Posterior vena cava (tissue), 2 donors: ENCODE measurements around the gene LCOR. TPM values are rescaled to one million over a fixed set of nuclear protein-coding genes. Genes with fewer than 3 reads are reported as not detected.
A peak's percentile ranks its signal among the peaks of the same experiment; 100 is the strongest.

Experiments
- DNase-seq: peaks from one replicate; pipeline ENCODE4 v3.0.0-alpha.2; 2020; ENCODE audit warnings: low spot score
- intact Hi-C, 2 donors: fragments of 100-400 bp; cut with DNase I; formaldehyde crosslinking; loops; one replicate each; pipeline versions ENCODE4 v1.14.1 to v1.14.2; 2022 to 2023
- microRNA-seq, 2 donors: library from miRNA; unstranded; fragments of <30 nt; microRNA quantifications; one replicate each; pipeline ENCODE4 v1.2.0, GENCODE V29; 2020 to 2021; ENCODE audit warnings: borderline microRNAs expressed in 2 of 2
- total RNA-seq, 2 donors: library from RNA; stranded (reverse); fragmentation: NEBNext Ultra II Directional; extraction: Animal tissue kit (Norgen Biotek cat#: 25700); gene quantifications; one replicate each; pipeline ENCODE4 v1.2.1, GENCODE V29; 2021
- donor health status: DM: yes; HTN: yes; CAD: no.
- donor health status: DM: yes; HTN: yes; CAD: no.

Gene LCOR
- total RNA-seq, 2 donors from 2014 or later: 20.9 to 36.0 TPM

GRCh38 chr10:97034958-97035769 is 203.1 kb downstream of the LCOR start:
- DNase-seq: peak; percentile 60
- intact Hi-C loops: no loop called here

DNA sequence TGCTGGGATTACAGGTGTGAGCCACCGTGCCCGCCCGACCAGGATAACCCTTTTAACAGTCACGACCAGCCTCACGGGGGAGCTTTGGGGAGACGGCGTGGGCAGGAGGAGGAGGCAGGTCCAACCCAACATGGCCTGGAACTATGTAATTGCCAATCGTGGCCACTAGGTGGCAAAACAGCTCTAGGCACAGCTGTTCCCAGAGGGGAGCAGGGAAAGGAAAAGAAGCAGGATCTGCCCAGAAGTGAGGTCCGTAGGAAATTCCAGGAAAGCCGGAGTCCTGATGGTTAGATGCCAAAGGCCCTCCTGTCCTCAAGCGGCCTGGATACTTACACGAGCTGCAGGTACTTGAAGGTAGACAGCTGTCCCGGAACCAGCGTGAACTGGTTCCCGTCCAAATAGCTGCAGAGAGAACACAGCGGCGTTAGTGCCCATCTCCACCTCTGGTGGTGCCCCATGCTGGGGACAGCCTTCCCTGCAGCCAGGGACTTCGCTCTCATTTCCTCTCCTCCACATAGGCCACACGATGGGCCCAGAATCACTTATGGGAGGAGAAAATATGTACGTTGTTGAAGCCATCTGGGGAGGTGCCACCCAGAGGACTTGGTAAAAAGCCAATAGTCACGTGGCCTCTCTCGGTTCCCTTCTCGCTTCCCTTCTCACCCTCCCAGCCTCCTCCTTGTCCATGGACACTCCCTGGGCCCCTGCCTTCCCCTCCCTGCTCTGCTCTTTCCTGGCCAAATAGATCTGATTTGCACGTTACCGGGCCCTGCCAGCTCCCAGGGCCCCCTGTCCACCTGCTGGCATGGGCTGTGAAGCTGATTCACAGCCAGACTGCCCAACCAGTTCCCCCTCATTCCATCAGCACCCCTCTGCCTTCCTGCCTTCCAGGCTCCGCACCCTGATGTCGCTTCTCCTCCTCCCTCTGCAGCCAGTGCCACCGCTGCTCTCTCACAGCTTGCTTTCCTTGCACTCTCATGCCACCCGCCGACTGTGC is 205.6 kb downstream of the LCOR start:
- DNase-seq: peak; percentile 89
- intact Hi-C loops: loop anchor here in 1 of 2 donors (1.0 kb wide), 1 partner anchor 41 kb away; no protein-coding TSS in a partner anchor

DNA sequence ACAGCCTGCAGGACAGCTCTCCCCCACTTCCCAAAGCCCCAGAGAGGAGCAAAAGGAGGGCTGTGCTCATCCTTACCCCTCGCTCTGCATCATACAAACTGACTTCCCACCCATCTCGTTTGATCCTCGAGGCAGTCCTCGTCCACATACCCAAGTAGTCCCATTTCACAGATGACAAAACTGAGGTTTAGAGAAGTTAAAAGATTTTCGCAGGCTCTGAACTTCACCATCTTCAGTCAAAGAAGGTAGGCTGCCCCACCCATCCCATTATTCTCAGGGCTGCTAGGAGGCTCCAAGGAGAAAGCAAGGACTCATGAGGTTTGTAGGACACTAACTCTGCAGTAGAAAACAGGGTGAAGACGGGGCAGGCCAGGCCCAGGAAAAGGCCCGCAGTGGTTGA is 206.6 kb downstream of the LCOR start:
- no peak for DNase-seq
- intact Hi-C loops: no loop called here

GRCh38 chr10:97039538-97040247 is 207.6 kb downstream of the LCOR start:
- peak; percentile 65 for DNase-seq
- intact Hi-C loops: no loop called here

DNA sequence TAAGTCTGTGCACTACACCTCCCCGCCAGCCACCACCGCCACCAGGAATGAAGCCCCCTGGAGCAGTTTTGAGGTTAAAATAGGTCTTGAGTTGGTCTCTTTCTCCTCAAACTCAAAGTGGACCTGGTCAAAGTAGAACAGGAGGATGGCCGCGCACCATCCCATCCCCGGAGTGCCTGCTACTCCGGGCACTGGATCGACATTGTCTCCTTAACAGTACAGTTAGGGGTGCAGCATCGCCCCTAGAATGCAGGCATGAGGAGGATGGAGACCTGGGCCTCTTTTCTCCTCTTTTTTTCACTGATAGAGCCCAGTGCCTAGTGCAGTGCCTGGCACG is 208.1 kb downstream of the LCOR start:
- intact Hi-C loops: no loop called here

GRCh38 chr10:97040706-97041105 is 208.6 kb downstream of the LCOR start:
- intact Hi-C loops: no loop called here

More for the DNA sequence above, 208.1 kb downstream of the LCOR start:
- DNase-seq: no peak

DNA sequence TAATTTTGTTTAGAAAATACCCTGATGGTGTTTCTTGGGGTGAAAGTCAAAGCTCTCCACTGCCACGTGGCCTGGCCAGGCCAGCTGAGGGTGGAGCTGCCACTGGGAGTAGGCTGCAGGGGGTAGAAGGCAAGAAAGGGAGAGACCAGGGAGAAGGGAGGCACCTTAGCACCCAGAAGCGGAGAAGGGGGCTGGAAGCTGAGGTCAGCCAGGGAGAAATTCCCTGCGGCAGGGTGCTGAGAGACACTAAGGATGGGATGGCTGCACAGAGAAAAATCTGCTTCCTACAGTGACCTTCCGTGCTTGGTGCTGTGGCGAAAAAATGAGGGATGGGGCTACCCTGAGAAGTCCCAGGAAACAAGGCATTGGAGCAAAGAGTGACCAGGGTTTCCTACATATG is 210.0 kb downstream of the LCOR start:
- DNase-seq: peak; percentile 18

More at GRCh38 chr10:97040706-97041105, 208.6 kb downstream of the LCOR start:
- DNase-seq: no peak

DNA sequence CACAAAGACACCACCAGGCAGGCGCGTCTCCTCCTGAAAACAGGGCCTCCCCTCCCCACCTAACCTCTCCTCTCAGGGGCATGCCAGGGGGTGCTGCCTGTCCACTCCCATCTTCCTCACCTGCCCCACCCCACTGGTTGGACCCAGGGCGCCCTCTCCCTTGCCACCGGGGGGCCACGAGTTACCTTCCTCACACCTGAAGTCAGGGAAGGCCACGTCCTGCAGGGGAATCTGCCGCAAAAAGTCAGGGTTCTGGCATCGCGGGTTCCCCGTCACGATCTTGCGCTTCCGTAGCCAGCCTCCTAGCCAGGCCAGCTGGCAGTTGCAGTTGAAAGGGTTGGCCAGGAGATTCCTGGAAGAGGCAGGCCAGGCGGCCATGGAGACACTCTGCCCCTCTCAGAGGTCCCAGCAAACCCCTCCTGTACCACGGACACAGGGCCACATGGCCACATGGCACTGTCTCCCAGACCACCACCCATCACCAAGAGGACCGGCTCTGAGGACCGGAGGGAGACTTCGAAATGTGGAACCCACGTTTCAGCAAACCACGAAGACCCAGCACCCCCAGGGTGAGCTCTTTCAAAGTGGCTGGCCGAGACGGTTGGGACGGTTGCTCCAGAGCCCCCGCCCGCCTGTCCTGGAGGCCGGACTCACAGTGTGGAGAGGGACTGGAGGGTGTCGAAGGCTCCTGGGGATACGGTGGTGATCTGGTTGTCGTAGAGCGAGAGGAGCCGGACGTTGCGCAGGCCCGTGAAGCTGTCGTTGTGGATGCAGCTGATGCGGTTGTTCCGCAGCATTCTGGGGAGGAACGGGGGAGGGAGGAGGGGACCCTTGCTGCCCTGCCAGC is 210.8 kb downstream of the LCOR start:
- peak; percentile 70 for DNase-seq
- intact Hi-C loops: no loop called here

More for the DNA sequence above, 210.0 kb downstream of the LCOR start:
- intact Hi-C loops: no loop called here

GRCh38 chr10:97043563-97043855 is 211.4 kb downstream of the LCOR start:
- intact Hi-C loops: no loop called here

More at GRCh38 chr10:97043563-97043855, 211.4 kb downstream of the LCOR start:
- peak; percentile 49 for DNase-seq

Small RNAs within 50 kb of the gene (microRNA-seq; reads per million reads assigned to microRNA genes)
- 0 reads per million in 2 donors for gene MIR607

Other genes starting within 250 kb of the LCOR start
- 100 to 1,000 TPM; 122 to 137 TPM for gene TM9SF3, start 245.3 kb upstream of the LCOR start, total RNA-seq
- 10 to 100 TPM in 1 of 2 donors, 1 to 10 TPM in 1; 5.8 to 14.5 TPM for gene PIK3AP1, start 111.8 kb upstream of the LCOR start, total RNA-seq